OCI-LY1 (cell line): ENCODE results near the gene TMEM235.

Experiments used
- CTCF ChIP-seq: fragments of 200-600 bp; sonication (generic), shearing (Covaris generic); IDR thresholded peaks from 2 replicates; pipeline ENCODE4 v1.5.1; 2017; ENCODE audit warnings: mild to moderate bottlenecking, antibody characterized with exemption, low read length, moderate library complexity, mixed read lengths
- EZH2 ChIP-seq: fragments of 200-600 bp; sonication (generic), shearing (Covaris generic); IDR thresholded peaks from 2 replicates; pipeline ENCODE4 v1.8.0; 2017; ENCODE audit warnings: borderline replicate concordance, mixed run types, mild to moderate bottlenecking, antibody characterized with exemption, low read length, moderate library complexity, mixed read lengths

GRCh38 chr17:78226759-78227454 is 4.5 kb upstream of the TMEM235 start:
- TF ChIP-seq CTCF, result no peak
- no peak for TF ChIP-seq EZH2
